Stimulated activated CD4-positive, alpha-beta T cell treated with anti-CD3 and anti-CD28 coated beads, Interleukin-12 subunit alpha, Interleukin-12 subunit beta, amount 100 ng/mL, for 48 hours (primary cell): ENCODE results near the gene MAP1LC3B2.

Experiments
- DNase-seq, 3 donors: peaks; one replicate each; pipeline ENCODE4 v3.0.0-alpha.2; 2020; ENCODE audit warnings: low read depth in 2 of 3, low spot score in 1 of 3

The MAP1LC3B2 gene

GRCh38 chr12:116610971-116611541 is 51.9 kb downstream of the MAP1LC3B2 start:
- DNase-seq = no peak

- DNase-seq = no peak
Measured at GRCh38 chr12:116612436-116612835, 53.3 kb downstream of the MAP1LC3B2 start.

GRCh38 chr12:116613256-116613655 is 54.1 kb downstream of the MAP1LC3B2 start:
- DNase-seq = no peak

GRCh38 chr12:116614194-116614915 is 55.2 kb downstream of the MAP1LC3B2 start:
- DNase-seq = no peak

- DNase-seq = no peak
Measured at GRCh38 chr12:116615141-116615861, 56.1 kb downstream of the MAP1LC3B2 start.

GRCh38 chr12:116616536-116617248 is 57.5 kb downstream of the MAP1LC3B2 start:
- DNase-seq = no peak

- no peak for DNase-seq
Measured at GRCh38 chr12:116619246-116619645, 60.1 kb downstream of the MAP1LC3B2 start.

GRCh38 chr12:116620124-116620491 is 60.9 kb downstream of the MAP1LC3B2 start:
- DNase-seq = no peak

GRCh38 chr12:116620492-116621191 is 61.5 kb downstream of the MAP1LC3B2 start:
- DNase-seq = no peak

- no peak for DNase-seq
Measured at GRCh38 chr12:116621194-116621593, 62.0 kb downstream of the MAP1LC3B2 start.

- DNase-seq = no peak
Measured at GRCh38 chr12:116624516-116624915, 65.3 kb downstream of the MAP1LC3B2 start.

- no peak for DNase-seq
Measured at GRCh38 chr12:116626153-116626552, 67.0 kb downstream of the MAP1LC3B2 start.
